ENCODE measurements around the gene SMARCE1.

DNA sequence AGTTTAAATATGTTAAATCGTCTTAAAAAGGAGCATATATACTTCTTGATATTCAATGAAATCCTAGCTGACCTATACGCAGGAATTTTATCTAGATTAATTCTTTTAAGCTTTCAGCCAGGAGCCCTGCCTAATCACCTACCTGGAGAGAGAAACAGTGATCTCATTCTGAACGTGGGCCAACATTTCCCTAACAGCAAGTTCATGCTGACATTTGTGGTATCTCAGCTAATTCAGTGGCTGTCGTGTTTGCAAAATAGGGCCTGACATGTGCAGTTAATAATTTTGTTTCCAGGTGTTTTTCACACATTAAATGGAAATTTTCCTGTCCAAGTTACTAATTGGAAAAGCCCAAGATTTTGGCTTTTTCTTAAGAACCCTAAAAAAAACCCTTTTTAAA, 38.6 kb upstream of the SMARCE1 start:
- no peak for TF ChIP-seq CTCF (IDR thresholded peaks at IDR 0.05; ENCODE audit: insufficient read depth, low read length, poor library complexity, severe bottlenecking)
- TF ChIP-seq EZH2phosphoT487 (conservative IDR thresholded peaks at IDR 0.05; ENCODE audit: low read length): no peak
